ENCODE results near the gene PITPNM3. TPM values are rescaled to one million over a fixed set of nuclear protein-coding genes. Genes with fewer than 3 reads are reported as not detected.

Gene PITPNM3
- total RNA-seq, 1 donor from 2014 or later = 0.72 TPM

DNA sequence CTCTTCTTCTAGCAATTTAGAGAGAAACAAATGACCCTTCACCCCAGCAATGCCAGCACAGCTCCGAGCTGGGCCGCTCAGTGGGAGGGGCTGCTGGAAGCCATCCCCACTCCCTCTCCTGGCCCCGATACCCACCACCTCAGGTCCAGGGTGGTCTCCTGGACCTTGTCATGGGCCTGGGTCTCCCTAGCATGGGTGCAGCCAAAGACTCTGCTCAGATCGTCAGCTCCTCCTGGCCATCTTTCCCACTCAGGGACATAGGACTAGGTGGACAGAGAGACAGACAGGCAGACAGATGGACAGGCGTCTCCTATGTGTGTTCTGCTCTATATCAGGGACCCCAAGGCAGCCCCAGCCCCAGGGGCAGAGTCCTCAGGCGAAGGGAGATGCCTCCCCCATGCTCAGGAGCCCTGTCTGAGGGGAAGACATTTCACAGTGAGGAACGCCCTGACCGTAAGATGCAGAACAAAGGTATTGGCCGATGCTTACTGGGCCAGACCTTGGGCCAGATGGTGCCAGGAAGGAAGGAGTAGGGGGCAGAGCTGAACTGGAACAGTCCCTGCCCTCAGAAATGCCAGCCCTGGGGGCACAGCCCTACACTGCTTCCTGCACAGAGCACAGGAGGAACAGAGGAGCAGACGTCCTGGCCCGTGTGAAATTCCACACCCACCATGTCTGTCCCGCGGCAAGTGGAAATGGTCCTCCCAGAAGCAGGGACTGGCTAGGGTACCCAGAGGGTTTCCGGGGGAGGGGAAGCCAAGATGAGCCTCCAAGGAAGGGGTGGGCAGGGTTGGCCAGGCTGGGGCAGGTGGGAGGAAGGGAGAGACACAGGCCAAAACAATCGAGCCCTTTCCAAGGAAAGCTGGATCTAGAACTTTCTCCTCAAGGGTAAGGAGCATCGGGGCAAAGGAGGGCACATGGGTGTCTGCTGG, 13.0 kb downstream of the PITPNM3 start:
- Mint-ChIP-seq H3K36me3 (ENCODE audit: low read depth, unreplicated experiment) (no peaks in the 10 kb centered on the region), H3K9me3 (ENCODE audit: unreplicated experiment) (no peaks in the 10 kb centered on the region), H3K4me1 (ENCODE audit: unreplicated experiment) (peaks cover 1% of the 10 kb centered on the region), H3K27ac (ENCODE audit: unreplicated experiment) (no peak overlapping the region), H3K4me3 (ENCODE audit: unreplicated experiment) (no peak overlapping the region), H3K27me3 (ENCODE audit: unreplicated experiment) (peaks cover 10% of the 10 kb centered on the region)
- TF ChIP-seq, protein P1, sequence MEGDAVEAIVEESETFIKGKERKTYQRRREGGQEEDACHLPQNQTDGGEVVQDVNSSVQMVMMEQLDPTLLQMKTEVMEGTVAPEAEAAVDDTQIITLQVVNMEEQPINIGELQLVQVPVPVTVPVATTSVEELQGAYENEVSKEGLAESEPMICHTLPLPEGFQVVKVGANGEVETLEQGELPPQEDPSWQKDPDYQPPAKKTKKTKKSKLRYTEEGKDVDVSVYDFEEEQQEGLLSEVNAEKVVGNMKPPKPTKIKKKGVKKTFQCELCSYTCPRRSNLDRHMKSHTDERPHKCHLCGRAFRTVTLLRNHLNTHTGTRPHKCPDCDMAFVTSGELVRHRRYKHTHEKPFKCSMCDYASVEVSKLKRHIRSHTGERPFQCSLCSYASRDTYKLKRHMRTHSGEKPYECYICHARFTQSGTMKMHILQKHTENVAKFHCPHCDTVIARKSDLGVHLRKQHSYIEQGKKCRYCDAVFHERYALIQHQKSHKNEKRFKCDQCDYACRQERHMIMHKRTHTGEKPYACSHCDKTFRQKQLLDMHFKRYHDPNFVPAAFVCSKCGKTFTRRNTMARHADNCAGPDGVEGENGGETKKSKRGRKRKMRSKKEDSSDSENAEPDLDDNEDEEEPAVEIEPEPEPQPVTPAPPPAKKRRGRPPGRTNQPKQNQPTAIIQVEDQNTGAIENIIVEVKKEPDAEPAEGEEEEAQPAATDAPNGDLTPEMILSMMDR (IDR thresholded peaks at IDR 0.05; ENCODE audit: unreplicated experiment) = no peak
- DNase-seq (ENCODE audit: low spot score) = no peak

DNA sequence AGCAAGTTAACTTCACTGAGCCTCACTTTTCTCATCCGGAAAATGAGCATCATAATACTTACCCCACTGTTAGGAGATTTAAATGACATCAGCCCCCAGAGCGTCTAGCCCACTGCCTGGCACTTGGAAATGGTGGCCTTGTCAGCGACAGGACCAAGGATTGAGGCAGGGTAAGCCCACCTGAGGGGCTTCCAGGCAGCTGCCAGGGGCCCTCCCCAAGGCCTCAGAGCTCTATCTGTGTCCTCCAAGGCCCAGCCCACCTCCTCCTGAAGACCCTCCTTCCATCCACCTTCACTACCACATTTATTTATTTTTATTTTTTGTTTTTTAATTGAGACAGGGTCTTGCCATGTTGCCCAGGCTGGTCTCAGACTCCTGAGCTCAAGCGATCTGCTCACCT, 13.8 kb downstream of the PITPNM3 start:
- H3K27ac Mint-ChIP-seq (ENCODE audit: unreplicated experiment) = no peak overlapping the region
- no peaks in the 10 kb centered on the region for H3K36me3 Mint-ChIP-seq (ENCODE audit: low read depth, unreplicated experiment)
- no peaks in the 10 kb centered on the region for H3K4me1 Mint-ChIP-seq (ENCODE audit: unreplicated experiment)
- TF ChIP-seq, protein P1 (IDR thresholded peaks at IDR 0.05; ENCODE audit: unreplicated experiment) = no peak
- DNase-seq (ENCODE audit: low spot score) = no peak
- H3K9me3 Mint-ChIP-seq (ENCODE audit: unreplicated experiment) = no peaks in the 10 kb centered on the region
- no peak overlapping the region for H3K4me3 Mint-ChIP-seq (ENCODE audit: unreplicated experiment)
- peaks cover 9% of the 10 kb centered on the region for H3K27me3 Mint-ChIP-seq (ENCODE audit: unreplicated experiment)

DNA sequence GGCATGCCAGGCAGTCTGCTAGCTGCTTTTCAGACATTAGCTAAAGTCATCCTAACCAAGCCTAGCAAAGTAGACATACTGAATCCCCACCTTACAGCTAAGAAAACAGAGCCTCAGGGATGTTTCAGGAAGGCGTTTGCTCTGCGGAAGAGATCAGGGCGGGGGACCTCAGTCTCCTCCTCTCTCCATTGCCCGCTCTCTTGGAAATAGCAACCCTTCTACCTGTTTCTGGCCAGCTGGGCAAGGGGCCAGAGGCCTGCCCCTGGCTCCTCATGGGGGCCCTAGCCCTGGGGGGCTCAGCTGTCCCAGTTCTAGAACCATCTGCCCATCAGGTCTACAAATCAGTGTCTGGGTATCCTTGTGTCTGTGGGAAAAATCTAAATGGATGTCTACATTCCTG, 14.5 kb downstream of the PITPNM3 start:
- no peaks in the 10 kb centered on the region for H3K36me3 Mint-ChIP-seq (ENCODE audit: low read depth, unreplicated experiment)
- H3K4me3 Mint-ChIP-seq (ENCODE audit: unreplicated experiment) = no peak overlapping the region
- DNase-seq (ENCODE audit: low spot score) = no peak
- no peaks in the 10 kb centered on the region for H3K4me1 Mint-ChIP-seq (ENCODE audit: unreplicated experiment)
- no peak overlapping the region for H3K27ac Mint-ChIP-seq (ENCODE audit: unreplicated experiment)
- H3K9me3 Mint-ChIP-seq (ENCODE audit: unreplicated experiment) = no peaks in the 10 kb centered on the region
- peaks cover 9% of the 10 kb centered on the region for H3K27me3 Mint-ChIP-seq (ENCODE audit: unreplicated experiment)
- TF ChIP-seq, protein P1 (IDR thresholded peaks at IDR 0.05; ENCODE audit: unreplicated experiment) = no peak

DNA sequence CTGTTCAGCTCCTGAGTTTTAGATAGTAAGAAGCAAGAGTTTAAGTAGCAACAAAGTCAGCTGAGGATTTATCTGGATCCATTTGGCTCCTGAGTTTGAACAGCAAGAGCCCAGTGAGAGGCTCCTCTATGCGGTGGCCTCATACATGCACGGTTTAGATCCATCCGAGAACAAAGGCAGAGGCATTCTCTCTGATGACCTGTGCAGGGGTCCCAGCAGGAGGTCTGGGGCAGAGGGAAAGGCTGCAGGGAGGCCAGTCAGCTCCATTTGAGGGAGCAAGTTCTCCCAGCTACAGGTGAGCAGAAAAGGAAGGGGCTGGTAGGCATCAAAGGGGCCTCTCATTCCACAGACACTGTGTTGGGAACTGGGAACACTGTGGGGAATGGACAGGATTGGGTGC, 16.5 kb downstream of the PITPNM3 start:
- Mint-ChIP-seq H3K9me3 (ENCODE audit: unreplicated experiment) (no peaks in the 10 kb centered on the region), H3K27ac (ENCODE audit: unreplicated experiment) (no peak overlapping the region), H3K27me3 (ENCODE audit: unreplicated experiment) (peaks cover 12% of the 10 kb centered on the region), H3K36me3 (ENCODE audit: low read depth, unreplicated experiment) (no peaks in the 10 kb centered on the region), H3K4me1 (ENCODE audit: unreplicated experiment) (no peaks in the 10 kb centered on the region), H3K4me3 (ENCODE audit: unreplicated experiment) (no peak overlapping the region)
- TF ChIP-seq, protein P1 (IDR thresholded peaks at IDR 0.05; ENCODE audit: unreplicated experiment) = no peak
- no peak for DNase-seq (ENCODE audit: low spot score)

DNA sequence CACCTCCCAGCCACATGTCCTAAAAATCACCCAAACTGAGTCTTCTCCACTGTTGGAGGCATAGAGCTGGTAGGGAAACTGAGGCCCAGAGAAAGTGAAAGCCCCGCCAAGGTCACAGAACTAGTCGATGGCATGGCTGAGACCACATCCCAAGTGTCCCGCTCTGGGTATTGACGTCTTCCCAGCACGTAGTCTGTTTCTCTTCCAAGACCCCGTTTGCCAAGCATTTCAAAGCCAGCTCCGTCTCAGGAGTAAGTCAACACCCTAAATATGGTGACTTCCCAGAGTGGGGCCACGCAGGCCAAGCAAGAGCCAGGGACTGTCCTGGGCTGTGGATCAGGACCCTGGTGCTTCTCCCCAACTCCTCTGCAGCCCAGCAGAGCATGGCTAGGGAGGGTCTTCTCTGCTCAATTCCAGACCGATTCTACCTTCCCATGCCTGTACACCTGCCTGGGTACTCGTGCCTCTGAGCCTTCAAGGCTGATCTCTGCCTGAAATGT, 19.7 kb downstream of the PITPNM3 start:
- TF ChIP-seq, protein P1 (IDR thresholded peaks at IDR 0.05; ENCODE audit: unreplicated experiment) = no peak
- H3K27ac Mint-ChIP-seq (ENCODE audit: unreplicated experiment) = no peak overlapping the region
- H3K4me3 Mint-ChIP-seq (ENCODE audit: unreplicated experiment) = no peak overlapping the region
- H3K27me3 Mint-ChIP-seq (ENCODE audit: unreplicated experiment) = peaks cover 17% of the 10 kb centered on the region
- no peak for DNase-seq (ENCODE audit: low spot score)
- no peaks in the 10 kb centered on the region for H3K36me3 Mint-ChIP-seq (ENCODE audit: low read depth, unreplicated experiment)
- no peaks in the 10 kb centered on the region for H3K9me3 Mint-ChIP-seq (ENCODE audit: unreplicated experiment)
- H3K4me1 Mint-ChIP-seq (ENCODE audit: unreplicated experiment) = no peaks in the 10 kb centered on the region

Measured in endothelial cell (in vitro differentiated cells).